Activated T-helper 2 cell treated with anti-CD3 and anti-CD28 coated beads, Interferon-gamma antibody, Interleukin-2, Interleukin-4, amounts not matched to agents 10 μg/mL and 5 μg/mL and 100 μg/mL, durations not matched to agents 14 hours and 24 hours and 36 hours (primary cell): ENCODE results near the gene TM7SF2. TPM values are rescaled to one million over a fixed set of nuclear protein-coding genes. Genes with fewer than 3 reads are reported as not detected.

Experiments
- DNase-seq: peaks from one replicate; pipeline ENCODE4 v3.0.0; 2021; ENCODE audit warnings: low spot score
- H3K27ac Mint-ChIP-seq: one replicate; pipeline ENCODE4 v1.8.0; 2021; ENCODE audit warnings: mixed read lengths
- H3K27me3 Mint-ChIP-seq: one replicate; pipeline ENCODE4 v1.8.0; 2021; ENCODE audit warnings: low read depth, mixed read lengths
- H3K36me3 Mint-ChIP-seq: one replicate; pipeline ENCODE4 v1.8.0; 2021; ENCODE audit warnings: low read depth, mixed read lengths
- H3K4me1 Mint-ChIP-seq: one replicate; pipeline ENCODE4 v1.8.0; 2021; ENCODE audit warnings: low read depth, mixed read lengths
- H3K4me3 Mint-ChIP-seq: one replicate; pipeline ENCODE4 v1.8.0; 2021; ENCODE audit warnings: low read depth, mild to moderate bottlenecking, moderate library complexity, mixed read lengths
- H3K9me3 Mint-ChIP-seq: one replicate; pipeline ENCODE4 v1.8.0; 2021; ENCODE audit warnings: mixed read lengths
- intact Hi-C: fragments of 100-400 bp; cut with micrococcal nuclease; formaldehyde crosslinking; loops from one replicate; pipeline ENCODE4 v1.15.1; 2023
- total RNA-seq: library from RNA; stranded (reverse); gene quantifications from 2 replicates; pipeline ENCODE4 v1.2.3, GENCODE V29; 2022

TM7SF2 gene
- total RNA-seq, 1 donor from 2014 or later, result 36.9 TPM

- no peaks in the 10 kb centered on the region for H3K27me3 Mint-ChIP-seq
- H3K4me1 Mint-ChIP-seq, result peaks cover 11% of the 10 kb centered on the region
- no peak for DNase-seq
- H3K36me3 Mint-ChIP-seq, result peaks cover 12% of the 10 kb centered on the region
- H3K27ac Mint-ChIP-seq, result no peak overlapping the region
- peak overlapping the region; percentile 88 for H3K4me3 Mint-ChIP-seq
- intact Hi-C loops, result loop anchor here (1.0 to 2.0 kb wide), 3 partner anchors 13 to 84 kb away; partner anchors contain the start of genes CDCA5, TM7SF2 and ZFPL1
- H3K9me3 Mint-ChIP-seq, result no peaks in the 10 kb centered on the region
Measured at GRCh38 chr11:65096926-65097325, 14.7 kb upstream of the TM7SF2 start.

- H3K27ac Mint-ChIP-seq, result no peak overlapping the region
- peaks cover 16% of the 10 kb centered on the region for H3K4me1 Mint-ChIP-seq
- no peaks in the 10 kb centered on the region for H3K27me3 Mint-ChIP-seq
- H3K36me3 Mint-ChIP-seq, result peaks cover 26% of the 10 kb centered on the region
- intact Hi-C loops, result no loop called here
- no peak for DNase-seq
- H3K4me3 Mint-ChIP-seq, result no peak overlapping the region
- no peaks in the 10 kb centered on the region for H3K9me3 Mint-ChIP-seq
Measured at GRCh38 chr11:65100674-65101350, 10.9 kb upstream of the TM7SF2 start.

- Mint-ChIP-seq H3K27me3 (no peaks in the 10 kb centered on the region), H3K27ac (no peak overlapping the region), H3K9me3 (no peaks in the 10 kb centered on the region), H3K36me3 (peaks cover 34% of the 10 kb centered on the region), H3K4me1 (peaks cover 15% of the 10 kb centered on the region), H3K4me3 (no peak overlapping the region)
- intact Hi-C loops, result no loop called here
- no peak for DNase-seq
Measured at GRCh38 chr11:65102142-65103095, 9.3 kb upstream of the TM7SF2 start.

GRCh38 chr11:65103476-65103875, 8.2 kb upstream of the TM7SF2 start:
- Mint-ChIP-seq H3K27me3 (no peaks in the 10 kb centered on the region), H3K27ac (no peak overlapping the region), H3K4me1 (peaks cover 11% of the 10 kb centered on the region), H3K36me3 (peaks cover 29% of the 10 kb centered on the region), H3K9me3 (no peaks in the 10 kb centered on the region), H3K4me3 (no peak overlapping the region)
- intact Hi-C loops, result no loop called here
- DNase-seq, result no peak

- H3K27ac Mint-ChIP-seq, result peak overlapping the region; percentile 33
- H3K4me1 Mint-ChIP-seq, result peaks cover 8% of the 10 kb centered on the region
Measured at GRCh38 chr11:65104628-65105027, 7.0 kb upstream of the TM7SF2 start.

GRCh38 chr11:65107078-65107477, 4.6 kb upstream of the TM7SF2 start:
- intact Hi-C loops, result no loop called here
- no peak for DNase-seq
- Mint-ChIP-seq H3K27me3 (no peaks in the 10 kb centered on the region), H3K27ac (no peak overlapping the region), H3K9me3 (no peaks in the 10 kb centered on the region), H3K4me1 (peaks cover 24% of the 10 kb centered on the region), H3K36me3 (peaks cover 30% of the 10 kb centered on the region), H3K4me3 (no peak overlapping the region)

More at GRCh38 chr11:65104628-65105027, 7.0 kb upstream of the TM7SF2 start:
- no peak for DNase-seq
- no peak overlapping the region for H3K4me3 Mint-ChIP-seq
- intact Hi-C loops, result no loop called here
- H3K9me3 Mint-ChIP-seq, result no peaks in the 10 kb centered on the region
- H3K27me3 Mint-ChIP-seq, result no peaks in the 10 kb centered on the region
- H3K36me3 Mint-ChIP-seq, result peaks cover 25% of the 10 kb centered on the region

GRCh38 chr11:65107751-65108468, 3.8 kb upstream of the TM7SF2 start:
- Mint-ChIP-seq H3K9me3 (no peaks in the 10 kb centered on the region), H3K27ac (no peak overlapping the region), H3K27me3 (no peaks in the 10 kb centered on the region), H3K36me3 (peaks cover 30% of the 10 kb centered on the region), H3K4me3 (no peak overlapping the region), H3K4me1 (peaks cover 24% of the 10 kb centered on the region)
- no peak for DNase-seq
- intact Hi-C loops, result no loop called here

GRCh38 chr11:65108469-65109123, 3.1 kb upstream of the TM7SF2 start:
- intact Hi-C loops, result no loop called here
- peaks cover 27% of the 10 kb centered on the region for H3K36me3 Mint-ChIP-seq
- H3K4me1 Mint-ChIP-seq, result peaks cover 27% of the 10 kb centered on the region

GRCh38 chr11:65109231-65110198, 2.2 kb upstream of the TM7SF2 start:
- no peak overlapping the region for H3K27ac Mint-ChIP-seq

More at GRCh38 chr11:65108469-65109123, 3.1 kb upstream of the TM7SF2 start:
- Mint-ChIP-seq H3K27ac (no peak overlapping the region), H3K9me3 (no peaks in the 10 kb centered on the region), H3K27me3 (no peaks in the 10 kb centered on the region), H3K4me3 (no peak overlapping the region)
- DNase-seq, result no peak

GRCh38 chr11:65110354-65110861, 1.3 kb upstream of the TM7SF2 start:
- Mint-ChIP-seq H3K27me3 (no peaks in the 10 kb centered on the region), H3K36me3 (peaks cover 26% of the 10 kb centered on the region), H3K9me3 (no peaks in the 10 kb centered on the region), H3K4me3 (no peak overlapping the region), H3K27ac (no peak overlapping the region), H3K4me1 (peaks cover 25% of the 10 kb centered on the region)
- peak; percentile 90 for DNase-seq
- intact Hi-C loops, result loop anchor here (2.0 to 10.0 kb wide), 7 partner anchors 14 to 464 kb away; partner anchors contain the start of genes ATG2A, CDCA5, DPF2 and EHBP1L1

More at GRCh38 chr11:65109231-65110198, 2.2 kb upstream of the TM7SF2 start:
- DNase-seq, result no peak
- intact Hi-C loops, result loop anchor here (2.0 to 10.0 kb wide), 7 partner anchors 13 to 465 kb away; partner anchors contain the start of genes ATG2A, CDCA5, DPF2 and EHBP1L1
- no peak overlapping the region for H3K4me3 Mint-ChIP-seq
- peaks cover 30% of the 10 kb centered on the region for H3K36me3 Mint-ChIP-seq
- H3K4me1 Mint-ChIP-seq, result peaks cover 30% of the 10 kb centered on the region
- no peaks in the 10 kb centered on the region for H3K27me3 Mint-ChIP-seq
- no peaks in the 10 kb centered on the region for H3K9me3 Mint-ChIP-seq

GRCh38 chr11:65111159-65111743, 421 bp upstream of the TM7SF2 start:
- peak overlapping the region; percentile 88 for H3K4me3 Mint-ChIP-seq
- peaks cover 27% of the 10 kb centered on the region for H3K36me3 Mint-ChIP-seq
- intact Hi-C loops, result loop anchor here (2.0 to 10.0 kb wide), 7 partner anchors 14 to 464 kb away; partner anchors contain the start of genes ATG2A, CDCA5, DPF2 and EHBP1L1
- no peaks in the 10 kb centered on the region for H3K9me3 Mint-ChIP-seq
- H3K27ac Mint-ChIP-seq, result peak overlapping the region; percentile 42
- DNase-seq, result no peak
- H3K27me3 Mint-ChIP-seq, result no peaks in the 10 kb centered on the region
- H3K4me1 Mint-ChIP-seq, result peaks cover 25% of the 10 kb centered on the region
